ENCODE data around the gene KCTD10. TPM values are rescaled to one million over a fixed set of nuclear protein-coding genes. Genes with fewer than 3 reads are reported as not detected.

The KCTD10 gene
- total and polyA plus RNA-seq, 9 of the 15 experiments (the other 6 are each of a cell fraction or from before 2014, with no cell fraction given), result 1.9 to 37.5 (median 15.7) TPM

DNA sequence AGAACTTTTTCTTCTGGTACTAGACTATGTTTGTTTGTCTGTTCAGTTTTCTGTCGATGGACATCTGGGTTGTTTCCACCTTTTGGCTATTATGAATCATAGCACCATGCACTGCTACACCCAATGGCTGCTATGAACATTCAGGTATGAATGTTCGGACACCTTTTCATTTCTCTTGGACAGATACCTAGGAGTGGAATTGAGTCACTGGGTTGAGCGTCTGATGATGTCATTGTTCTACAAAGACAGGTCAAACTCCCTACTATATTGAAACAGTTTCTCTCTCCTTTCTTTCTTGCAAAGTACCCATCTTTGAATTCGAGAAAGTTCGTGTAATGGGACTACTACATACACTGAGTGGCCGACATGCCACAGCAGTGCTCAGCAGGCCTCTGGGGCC, 44.7 kb downstream of the KCTD10 start:
- under 1% methylated on average over 6 of the region's 6 CpGs for WGBS (ENCODE audit: insufficient coverage, low coverage, missing lambda C conversion rate)
- no peaks in the 10 kb centered on the region for H3K36me3 ChIP-seq (ENCODE audit: control insufficient read depth, insufficient read depth, low read length)
- H3K9me3 ChIP-seq (replicated peaks; ENCODE audit: control insufficient read depth, insufficient read depth, low read depth, low read length), result no peaks in the 10 kb centered on the region
- no peaks in the 10 kb centered on the region for H3K9me1 ChIP-seq (ENCODE audit: control insufficient read depth, insufficient read depth, low read length)
- no peaks in the 10 kb centered on the region; a peak in 1 of 5 replicates for H3K4me1 ChIP-seq (replicated peaks in 1 of 2; ENCODE audit: control insufficient read depth in 2 of 2, insufficient read depth in 2 of 2, low read length in 2 of 2)
- no peak for DNase-seq (ENCODE audit: extremely low read depth in 1 of 4, low spot score in 3 of 4)
- no peak overlapping the region for H2AFZ ChIP-seq (ENCODE audit: low read depth, low read length)
- H4K20me1 ChIP-seq (replicated peaks; ENCODE audit: control insufficient read depth, insufficient read depth, low read length), result 0 out of 2 replicates have a peak, but pooled peaks cover 3% of the 10 kb centered on the region
- peaks cover 16 to 35% of the 10 kb centered on the region in 2 experiments; a peak in 4 of 5 replicates for H3K27me3 ChIP-seq (ENCODE audit: control insufficient read depth in 2 of 2, insufficient read depth in 2 of 2, low read length in 2 of 2)
- H3K79me2 ChIP-seq (ENCODE audit: control insufficient read depth, insufficient read depth, low read length), result no peaks in the 10 kb centered on the region
- no peak for ATAC-seq
- in situ Hi-C loops (cut with MboI) (loop anchor here (5.0 kb wide), 1 partner anchor 340 kb away; no protein-coding TSS in a partner anchor), intact Hi-C loops (cut with micrococcal nuclease) (loop anchor here (5.0 kb wide), 1 partner anchor 45 kb away; the partner anchor contains the start of genes KCTD10 and UBE3B)
- H3K4me2 ChIP-seq (ENCODE audit: insufficient read depth, low read length), result no peak overlapping the region
- FAIRE-seq, result no peak
- ChIA-PET POLR2A (interaction anchor here (1.2 to 1.3 kb wide), 2 partner anchors 29 to 41 kb away, joined by 3 read pairs; no protein-coding TSS in a partner anchor), CTCF (ENCODE audit: low intra/inter-chr PET ratio) (interaction anchor here (0.6 kb wide), 1 partner anchor 467 kb away, joined by 3 read pairs; the partner anchor contains the start of gene TCHP)
- no TSS peak for BruUV-seq (replicated peaks)
- no peak overlapping the region for H3K27ac ChIP-seq (ENCODE audit: extremely low read depth, low read depth, low read length)
- H3K4me3 ChIP-seq, result no peak overlapping the region
- no peak for TF ChIP-seq PML (IDR thresholded peaks at IDR 0.05; ENCODE audit: low read length)
- TF ChIP-seq TCFL5 (CRISPR knock-in tag; conservative IDR thresholded peaks at IDR 0.05), result no peak
- TF ChIP-seq ZSCAN29 (IDR thresholded peaks at IDR 0.05), result no peak
- peak; percentile 57; the same call in 1 of the 2 replicates for TF ChIP-seq ATF7 (IDR thresholded peaks at IDR 0.05)
- TF ChIP-seq EGR1 (conservative IDR thresholded peaks at IDR 0.05), result no peak
- no peak for TF ChIP-seq ZNF3 (CRISPR knock-in tag; IDR thresholded peaks at IDR 0.05)
- TF ChIP-seq HNRNPK (IDR thresholded peaks at IDR 0.05; ENCODE audit: low read depth, low read length, poor library complexity, severe bottlenecking), result no peak
- no peak for TF ChIP-seq ZNF165 (CRISPR knock-in tag; IDR thresholded peaks at IDR 0.05; ENCODE audit: borderline replicate concordance)
- no peak for TF ChIP-seq POLR2B (IDR thresholded peaks at IDR 0.05; ENCODE audit: low read depth, partially characterized antibody)
- no peak for TF ChIP-seq FOXA1 (IDR thresholded peaks at IDR 0.05; ENCODE audit: borderline replicate concordance)
- TF ChIP-seq, protein P1, sequence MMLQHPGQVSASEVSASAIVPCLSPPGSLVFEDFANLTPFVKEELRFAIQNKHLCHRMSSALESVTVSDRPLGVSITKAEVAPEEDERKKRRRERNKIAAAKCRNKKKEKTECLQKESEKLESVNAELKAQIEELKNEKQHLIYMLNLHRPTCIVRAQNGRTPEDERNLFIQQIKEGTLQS (IDR thresholded peaks at IDR 0.05), result peak; percentile 64
- TF ChIP-seq, protein P1 (CRISPR knock-in tag; conservative IDR thresholded peaks at IDR 0.05), result no peak
- TF ChIP-seq, protein P2, sequence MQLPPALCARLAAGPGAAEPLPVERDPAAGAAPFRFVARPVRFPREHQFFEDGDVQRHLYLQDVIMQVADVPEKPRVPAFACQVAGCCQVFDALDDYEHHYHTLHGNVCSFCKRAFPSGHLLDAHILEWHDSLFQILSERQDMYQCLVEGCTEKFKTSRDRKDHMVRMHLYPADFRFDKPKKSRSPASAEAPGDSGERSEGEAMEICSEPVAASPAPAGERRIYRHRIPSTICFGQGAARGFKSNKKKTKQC (CRISPR knock-in tag; IDR thresholded peaks at IDR 0.05), result no peak
- TF ChIP-seq STAT5A (IDR thresholded peaks at IDR 0.05; ENCODE audit: borderline replicate concordance, low read length), result no peak
- no peak overlapping the region for H3K9ac ChIP-seq (ENCODE audit: insufficient read depth in 1 of 2, low read depth in 2 of 2, low read length in 2 of 2)
